ENCODE measurements around the gene DSCAM. TPM values are rescaled to one million over a fixed set of nuclear protein-coding genes. Genes with fewer than 3 reads are reported as not detected.

The DSCAM gene
- total and polyA plus RNA-seq, 3 donors from 2014 or later, result 0.70 to 2.3 (median 2.0) TPM

DNA sequence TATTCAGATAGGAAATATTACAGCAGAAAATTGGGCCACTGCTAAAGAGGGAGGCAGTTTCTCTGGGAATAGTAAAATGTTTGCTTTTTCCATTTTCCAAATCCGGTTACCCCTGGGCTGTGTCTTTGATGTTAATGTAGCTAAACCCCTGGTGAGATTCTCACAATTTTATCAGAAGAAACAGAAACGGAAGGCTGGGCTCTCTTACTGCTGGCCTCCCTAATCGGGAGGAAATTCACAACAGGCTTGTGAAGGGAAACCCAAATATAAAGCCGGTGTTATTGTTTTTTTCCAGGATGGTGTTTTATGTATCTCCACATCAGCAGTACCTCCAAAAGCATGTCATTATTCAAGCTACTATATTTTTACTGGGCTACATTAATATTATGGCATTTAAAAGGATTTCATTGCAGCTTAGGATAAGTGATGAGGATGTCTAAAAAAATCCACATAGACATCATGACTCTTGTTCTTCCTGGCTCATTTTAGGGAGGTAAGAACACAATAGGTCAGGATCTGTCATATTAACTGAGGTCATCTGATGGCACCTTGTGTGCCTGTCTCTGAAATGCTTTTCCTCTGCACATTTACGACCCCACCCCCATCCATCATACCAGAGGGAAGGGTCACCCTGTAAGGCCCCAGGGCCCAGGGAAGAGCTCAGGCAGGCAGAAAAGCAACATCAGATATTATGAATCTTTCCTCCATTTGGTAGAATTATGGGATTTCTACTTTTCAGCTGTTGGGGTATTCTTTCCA, 158.7 kb downstream of the DSCAM start:
- H3K36me3 ChIP-seq (ENCODE audit: low read depth, missing control alignments), result no peaks in the 10 kb centered on the region
- H3K27ac ChIP-seq, result no peak overlapping the region
- peaks cover 4% of the 10 kb centered on the region for H3K4me1 ChIP-seq
- WGBS, 2 donors, result 58% methylated on average over 5 of the region's 5 CpGs
- H3K4me3 ChIP-seq, result no peak overlapping the region
- H3K27me3 ChIP-seq, result no peaks in the 10 kb centered on the region
- no peaks in the 10 kb centered on the region for H3K9me3 ChIP-seq
- TF ChIP-seq, protein P1, sequence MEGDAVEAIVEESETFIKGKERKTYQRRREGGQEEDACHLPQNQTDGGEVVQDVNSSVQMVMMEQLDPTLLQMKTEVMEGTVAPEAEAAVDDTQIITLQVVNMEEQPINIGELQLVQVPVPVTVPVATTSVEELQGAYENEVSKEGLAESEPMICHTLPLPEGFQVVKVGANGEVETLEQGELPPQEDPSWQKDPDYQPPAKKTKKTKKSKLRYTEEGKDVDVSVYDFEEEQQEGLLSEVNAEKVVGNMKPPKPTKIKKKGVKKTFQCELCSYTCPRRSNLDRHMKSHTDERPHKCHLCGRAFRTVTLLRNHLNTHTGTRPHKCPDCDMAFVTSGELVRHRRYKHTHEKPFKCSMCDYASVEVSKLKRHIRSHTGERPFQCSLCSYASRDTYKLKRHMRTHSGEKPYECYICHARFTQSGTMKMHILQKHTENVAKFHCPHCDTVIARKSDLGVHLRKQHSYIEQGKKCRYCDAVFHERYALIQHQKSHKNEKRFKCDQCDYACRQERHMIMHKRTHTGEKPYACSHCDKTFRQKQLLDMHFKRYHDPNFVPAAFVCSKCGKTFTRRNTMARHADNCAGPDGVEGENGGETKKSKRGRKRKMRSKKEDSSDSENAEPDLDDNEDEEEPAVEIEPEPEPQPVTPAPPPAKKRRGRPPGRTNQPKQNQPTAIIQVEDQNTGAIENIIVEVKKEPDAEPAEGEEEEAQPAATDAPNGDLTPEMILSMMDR (IDR thresholded peaks at IDR 0.05), result no peak
- no peak for TF ChIP-seq POLR2A (IDR thresholded peaks at IDR 0.05)
- intact Hi-C loops (cut with DNase I; ENCODE audit: low total_unique reads), result no loop called here
- DNase-seq, result no peak

DNA sequence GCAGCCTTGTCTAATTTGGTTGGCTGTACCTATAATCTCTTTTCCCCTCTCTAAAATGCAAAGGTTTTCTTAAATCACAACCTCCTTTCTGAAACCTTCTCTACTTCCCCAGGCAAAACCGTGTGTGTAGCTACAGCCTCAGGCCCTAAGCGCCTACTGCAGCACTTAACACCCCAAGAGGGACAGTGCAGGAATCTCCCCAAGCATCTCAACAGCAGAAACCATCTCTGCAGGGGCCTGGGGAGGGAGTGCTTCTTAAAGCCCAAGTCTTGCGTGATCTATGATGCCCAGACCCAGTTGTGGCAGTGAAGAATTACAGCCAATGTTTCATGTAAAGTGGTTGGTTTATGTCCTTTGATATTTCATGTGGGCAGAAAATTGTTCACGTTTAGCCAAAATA, 159.3 kb downstream of the DSCAM start:
- intact Hi-C loops (cut with DNase I; ENCODE audit: low total_unique reads), result no loop called here
- no peak for DNase-seq
- no peak overlapping the region for H3K27ac ChIP-seq

DNA sequence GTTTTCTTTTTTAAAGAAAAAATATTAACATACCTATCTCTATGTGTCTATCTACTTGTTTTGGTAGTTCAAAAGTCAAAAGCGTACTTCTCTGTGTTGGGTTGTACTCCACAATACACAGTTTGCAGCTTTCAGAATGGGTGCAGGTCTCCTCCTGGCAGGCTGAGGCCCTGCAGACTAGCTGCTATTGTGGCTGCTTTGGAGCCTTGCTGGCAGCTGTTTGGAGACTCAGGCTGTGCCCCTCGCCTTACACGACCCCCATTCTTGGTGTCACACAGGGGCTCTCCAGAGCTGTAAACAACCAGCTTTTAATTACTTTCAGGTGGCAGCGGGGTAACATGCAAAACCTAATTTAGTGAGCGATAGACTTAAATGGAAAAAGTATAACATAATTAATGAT, 160.4 kb downstream of the DSCAM start:
- no peak overlapping the region for H3K27ac ChIP-seq
- H3K4me3 ChIP-seq, result no peak overlapping the region
- H3K36me3 ChIP-seq (ENCODE audit: low read depth, missing control alignments), result no peaks in the 10 kb centered on the region
- no peaks in the 10 kb centered on the region for H3K27me3 ChIP-seq
- H3K4me1 ChIP-seq, result peaks cover 4% of the 10 kb centered on the region
- no peak for DNase-seq
- TF ChIP-seq POLR2A (IDR thresholded peaks at IDR 0.05), result no peak
- TF ChIP-seq, protein P1 (IDR thresholded peaks at IDR 0.05), result no peak
- H3K9me3 ChIP-seq, result no peaks in the 10 kb centered on the region
- intact Hi-C loops (cut with DNase I; ENCODE audit: low total_unique reads), result no loop called here
- 74 to 87% methylated on average over 5 of the region's 5 CpGs for WGBS, 2 donors

More for the DNA sequence above, 159.3 kb downstream of the DSCAM start:
- H3K36me3 ChIP-seq (ENCODE audit: low read depth, missing control alignments), result no peaks in the 10 kb centered on the region
- no peak for TF ChIP-seq POLR2A (IDR thresholded peaks at IDR 0.05)
- TF ChIP-seq, protein P1 (IDR thresholded peaks at IDR 0.05), result no peak
- peaks cover 4% of the 10 kb centered on the region for H3K4me1 ChIP-seq
- no peaks in the 10 kb centered on the region for H3K9me3 ChIP-seq
- no peak overlapping the region for H3K4me3 ChIP-seq
- 60 to 71% methylated on average over 4 of the region's 4 CpGs for WGBS, 2 donors
- no peaks in the 10 kb centered on the region for H3K27me3 ChIP-seq

DNA sequence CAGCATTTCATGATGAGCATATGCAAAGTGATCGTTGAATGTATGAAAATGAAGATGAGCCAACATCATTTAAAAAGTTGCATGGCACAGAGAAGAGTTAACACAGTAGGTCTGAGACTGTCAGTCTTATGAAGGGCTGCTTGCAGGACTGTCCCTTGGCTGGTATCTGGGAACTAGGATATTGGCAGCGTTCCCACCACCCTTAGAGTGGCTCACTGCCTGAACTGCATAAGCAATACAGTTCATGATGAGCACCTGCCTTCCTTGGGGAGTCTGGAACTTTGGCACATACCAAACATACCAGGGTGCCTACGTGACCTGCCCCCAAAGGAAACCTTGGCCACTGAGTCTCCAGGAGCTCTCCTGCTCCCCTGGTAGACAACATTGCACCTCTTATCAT, 161.8 kb downstream of the DSCAM start:
- intact Hi-C loops (cut with DNase I; ENCODE audit: low total_unique reads), result no loop called here
- TF ChIP-seq, protein P1 (IDR thresholded peaks at IDR 0.05), result no peak
- no peak for TF ChIP-seq POLR2A (IDR thresholded peaks at IDR 0.05)
- Histone ChIP-seq H3K27ac (no peak overlapping the region), H3K9me3 (no peaks in the 10 kb centered on the region), H3K27me3 (no peaks in the 10 kb centered on the region), H3K4me1 (peaks cover 4% of the 10 kb centered on the region), H3K4me3 (no peak overlapping the region), H3K36me3 (ENCODE audit: low read depth, missing control alignments) (no peaks in the 10 kb centered on the region)
- peak; percentile 19 for DNase-seq
- whole genome bisulfite sequencing, 2 donors, result 80 to 86% methylated on average over 3 of the region's 3 CpGs

DNA sequence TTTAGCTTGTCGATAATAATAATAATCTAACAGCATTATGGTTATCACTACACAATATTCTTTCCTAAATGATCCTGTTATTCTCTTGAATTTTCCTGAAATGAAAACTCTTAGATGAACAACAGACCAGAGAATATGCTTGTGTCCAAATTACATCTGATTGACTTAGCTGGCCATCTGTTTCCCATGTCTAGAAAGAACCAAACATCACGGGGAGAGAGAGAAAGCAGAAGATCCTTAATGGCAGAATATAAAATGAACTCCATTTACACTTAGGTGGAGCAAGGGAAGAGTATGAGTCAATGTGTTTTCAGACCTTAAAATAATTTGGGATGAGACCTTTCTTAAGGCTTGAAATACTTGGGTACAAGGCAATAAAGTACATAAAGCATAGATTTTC, 162.2 kb downstream of the DSCAM start:
- DNase-seq, result no peak

More for the DNA sequence above, 162.2 kb downstream of the DSCAM start:
- TF ChIP-seq, protein P1 (IDR thresholded peaks at IDR 0.05), result no peak
- TF ChIP-seq POLR2A (IDR thresholded peaks at IDR 0.05), result no peak
- no peaks in the 10 kb centered on the region for H3K27me3 ChIP-seq
- no peaks in the 10 kb centered on the region for H3K36me3 ChIP-seq (ENCODE audit: low read depth, missing control alignments)
- no peak overlapping the region for H3K27ac ChIP-seq
- H3K4me3 ChIP-seq, result no peak overlapping the region
- H3K4me1 ChIP-seq, result peaks cover under 1% of the 10 kb centered on the region
- WGBS, 2 donors, result 89 to 93% methylated on average over 2 of the region's 2 CpGs
- H3K9me3 ChIP-seq, result no peaks in the 10 kb centered on the region
- intact Hi-C loops (cut with DNase I; ENCODE audit: low total_unique reads), result no loop called here
